ENCODE measurements around the gene SULT4A1.

DNA sequence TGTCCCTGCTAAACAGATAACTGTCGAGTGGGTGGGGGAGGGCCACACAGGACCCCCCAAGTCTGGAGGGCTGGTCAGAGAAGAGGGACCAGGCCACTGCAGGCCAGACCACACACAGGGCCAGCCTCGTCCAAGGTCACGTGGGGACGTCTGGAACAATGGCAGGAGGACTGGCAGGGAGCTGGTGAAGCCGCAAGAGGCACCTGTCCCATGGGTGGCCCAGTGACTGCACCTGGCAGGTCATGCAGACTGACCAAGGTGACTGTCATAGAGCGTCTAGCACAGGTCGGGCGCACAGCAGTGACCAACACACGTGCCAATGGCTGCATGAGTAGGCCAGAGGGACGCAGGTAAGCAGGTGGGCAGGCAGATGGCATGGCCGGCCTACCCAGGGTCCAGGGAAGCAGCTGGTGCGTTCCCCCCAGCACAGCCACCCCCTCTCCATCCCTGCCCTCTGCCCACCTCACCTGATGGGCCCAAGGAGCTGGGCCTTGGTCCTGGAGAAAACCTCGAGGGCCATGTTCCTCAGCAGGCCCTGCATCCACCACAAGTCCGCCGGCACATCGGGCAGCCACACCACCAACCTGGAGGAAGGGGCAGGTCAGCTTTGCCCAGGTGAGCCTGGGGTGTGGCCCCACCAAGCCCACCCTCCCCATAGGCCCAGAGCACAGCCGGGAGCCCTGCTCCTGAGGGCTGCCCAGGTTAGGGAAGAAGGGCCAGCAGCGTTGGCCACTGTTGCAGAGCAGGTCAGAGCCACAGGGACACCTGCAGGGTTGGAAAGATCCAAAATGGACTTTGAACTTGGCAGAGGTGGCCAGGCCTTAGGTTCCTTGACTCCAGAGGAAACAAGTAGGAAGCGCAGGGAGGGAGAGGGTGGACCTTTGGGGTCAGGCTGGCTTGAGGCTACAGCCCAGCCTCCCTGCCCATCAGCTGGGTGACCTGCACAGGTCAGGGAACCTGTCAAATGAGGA is 19.1 kb upstream of the SULT4A1 start:
- TF ChIP-seq, protein P1, sequence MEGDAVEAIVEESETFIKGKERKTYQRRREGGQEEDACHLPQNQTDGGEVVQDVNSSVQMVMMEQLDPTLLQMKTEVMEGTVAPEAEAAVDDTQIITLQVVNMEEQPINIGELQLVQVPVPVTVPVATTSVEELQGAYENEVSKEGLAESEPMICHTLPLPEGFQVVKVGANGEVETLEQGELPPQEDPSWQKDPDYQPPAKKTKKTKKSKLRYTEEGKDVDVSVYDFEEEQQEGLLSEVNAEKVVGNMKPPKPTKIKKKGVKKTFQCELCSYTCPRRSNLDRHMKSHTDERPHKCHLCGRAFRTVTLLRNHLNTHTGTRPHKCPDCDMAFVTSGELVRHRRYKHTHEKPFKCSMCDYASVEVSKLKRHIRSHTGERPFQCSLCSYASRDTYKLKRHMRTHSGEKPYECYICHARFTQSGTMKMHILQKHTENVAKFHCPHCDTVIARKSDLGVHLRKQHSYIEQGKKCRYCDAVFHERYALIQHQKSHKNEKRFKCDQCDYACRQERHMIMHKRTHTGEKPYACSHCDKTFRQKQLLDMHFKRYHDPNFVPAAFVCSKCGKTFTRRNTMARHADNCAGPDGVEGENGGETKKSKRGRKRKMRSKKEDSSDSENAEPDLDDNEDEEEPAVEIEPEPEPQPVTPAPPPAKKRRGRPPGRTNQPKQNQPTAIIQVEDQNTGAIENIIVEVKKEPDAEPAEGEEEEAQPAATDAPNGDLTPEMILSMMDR (IDR thresholded peaks at IDR 0.05; ENCODE audit: insufficient read depth, low read depth, low read length) = no peak
- no peak for TF ChIP-seq EZH2 (IDR thresholded peaks at IDR 0.05; ENCODE audit: insufficient read depth, low read length)
